HG03108 (cell line): Measurements from ENCODE around the gene PKDCC.
"Not testable (repeated sequence)": the region's sequence is repeated elsewhere in the genome, so short reads cannot be mapped to it uniquely, and the experiment has no call there.

ENCODE experiments used
- ATAC-seq: cut with Tn5 transposase; IDR thresholded peaks from one replicate; pipeline ENCODE4 v1.9.1; 2021; ENCODE audit warnings: moderate library complexity; ENCODE audit not compliant: unreplicated experiment

Gene PKDCC

GRCh38 chr2:42085070-42085469 lies 37.2 kb downstream of the PKDCC start:
- not testable (repeated sequence) for ATAC-seq

- no peak for ATAC-seq
These were observed 38.1 kb downstream of the PKDCC start for GRCh38 chr2:42085706-42086487.

GRCh38 chr2:42086500-42086953 lies 38.7 kb downstream of the PKDCC start:
- ATAC-seq = no peak

GRCh38 chr2:42087137-42087856 lies 39.5 kb downstream of the PKDCC start:
- ATAC-seq = no peak

GRCh38 chr2:42087857-42088195 lies 40.0 kb downstream of the PKDCC start:
- ATAC-seq = no peak

GRCh38 chr2:42089340-42089925 lies 41.6 kb downstream of the PKDCC start:
- ATAC-seq = peak; percentile 73

GRCh38 chr2:42090216-42090615 lies 42.4 kb downstream of the PKDCC start:
- no peak for ATAC-seq

GRCh38 chr2:42091671-42092070 lies 43.9 kb downstream of the PKDCC start:
- ATAC-seq = no peak

- no peak for ATAC-seq
These were observed 44.5 kb downstream of the PKDCC start for GRCh38 chr2:42092084-42092996.

GRCh38 chr2:42094114-42094513 lies 46.3 kb downstream of the PKDCC start:
- ATAC-seq = no peak

GRCh38 chr2:42095923-42096408 lies 48.1 kb downstream of the PKDCC start:
- no peak for ATAC-seq

GRCh38 chr2:42096869-42097591 lies 49.2 kb downstream of the PKDCC start:
- peak; percentile 38 for ATAC-seq

GRCh38 chr2:42098571-42099437 lies 51.0 kb downstream of the PKDCC start:
- no peak for ATAC-seq

GRCh38 chr2:42099438-42100173 lies 51.8 kb downstream of the PKDCC start:
- no peak for ATAC-seq

- ATAC-seq = no peak
These were observed 52.9 kb downstream of the PKDCC start for GRCh38 chr2:42100683-42101205.

- ATAC-seq = no peak
These were observed 53.6 kb downstream of the PKDCC start for GRCh38 chr2:42101206-42102023.

GRCh38 chr2:42102024-42102590 lies 54.3 kb downstream of the PKDCC start:
- peak; percentile 42 for ATAC-seq
